Psoas muscle (tissue), 8 donors: ENCODE data around the gene INSR. TPM values are rescaled to one million over a fixed set of nuclear protein-coding genes. Genes with fewer than 3 reads are reported as not detected.

Source experiments
- ATAC-seq, 4 donors: fragments of 200-7000 bp; cut with Tn5 transposase; one replicate each; pipeline ENCODE4 v1.9.1; 2020; ENCODE audit warnings: moderate library complexity in 3 of 4, mild to moderate bottlenecking in 2 of 4
- DNase-seq, 2 donors: peaks; one replicate each; pipeline ENCODE4 v3.0.0-alpha.2; 2020
- H3K27ac ChIP-seq: fragments of 200-600 bp; one replicate; pipeline ENCODE4 v1.8.0; 2022
- H3K27me3 ChIP-seq, 3 donors: fragments of 200-600 bp in 1 of 3; one replicate each; pipeline versions ENCODE4 v1.6.1 to v1.8.0; 2013 to 2022; ENCODE audit warnings: low read length in 2 of 3, mild to moderate bottlenecking in 2 of 3, moderate library complexity in 1 of 3; ENCODE audit not compliant: insufficient read depth in 3 of 3
- H3K36me3 ChIP-seq, 2 donors: fragments of 200-600 bp in 1 of 2; one replicate each; pipeline versions ENCODE4 v1.6.1 to v1.8.0; 2013 to 2022; ENCODE audit warnings: low read depth in 1 of 2, mild to moderate bottlenecking in 1 of 2, moderate library complexity in 1 of 2; ENCODE audit not compliant: insufficient read depth in 1 of 2
- H3K4me1 ChIP-seq: fragments of 200-600 bp; one replicate; pipeline ENCODE4 v1.8.0; 2022
- H3K4me3 ChIP-seq: fragments of 200-600 bp; one replicate; pipeline ENCODE4 v1.8.0; 2022; ENCODE audit warnings: mild to moderate bottlenecking
- H3K9me3 ChIP-seq: fragments of 200-600 bp; one replicate; pipeline ENCODE4 v1.8.0; 2022
- WGBS, 3 donors: extraction: QIAGEN DNeasy Blood & Tissue Kit; methylation state at CpG; one replicate each; pipeline versions ENCODE4 v1.1.6 to v1.1.7; 2013; 5-methylcytosine and 5-hydroxymethylcytosine counted together
- intact Hi-C, 2 donors: fragments of 100-400 bp; cut with DNase I; formaldehyde crosslinking; loops; one replicate each; pipeline versions ENCODE4 v1.11.0 to v1.14.2; 2022
- polyA plus RNA-seq, 3 donors: library from polyadenylated mRNA; stranded (reverse); fragments of 200-250 nt; gene quantifications; one replicate each; pipeline ENCODE4 v1.2.3, GENCODE V29; 2013
- total RNA-seq, 4 donors: library from RNA; stranded (reverse); fragmentation: NEBNext Ultra II Directional in 2 of 4; extraction: Animal tissue kit (Norgen Biotek cat#: 25700) in 2 of 4; gene quantifications; one replicate each; pipeline versions ENCODE4 v1.2.1 to v1.2.4, GENCODE V29; 2021 to 2023
- TF ChIP-seq, protein P1 (sequence below): fragments of 200-600 bp; IDR thresholded peaks from one replicate; pipeline ENCODE4 v1.8.0; 2022; ENCODE audit warnings: antibody characterized with exemption
- donor health status: healthy with polysubstance abuse.
- donor health status: DM: no; HTN: no; CAD: no; lungs with moderate emphysema.
- donor health status: Bipolar disorder and iron deficiency.
- donor health status: healthy.
- donor health status: DM: yes; HTN: yes; CAD: no.
- donor health status: DM: no; HTN: no; CAD: no.
- donor health status: DM: no; HTN: no; CAD: no.
- donor health status: DM: yes; HTN: yes; CAD: no.

Gene INSR
- total and polyA plus RNA-seq, 7 donors, result 3.7 to 95.1 (median 48.5) TPM

- Histone ChIP-seq H3K9me3 (no peaks in the 10 kb centered on the region), H3K4me3 (no peak overlapping the region), H3K4me1 (no peaks in the 10 kb centered on the region), H3K27ac (no peak overlapping the region), H3K36me3 (no peaks in the 10 kb centered on the region), H3K27me3 (no peaks in the 10 kb centered on the region)
- ATAC-seq, result no peak
- TF ChIP-seq, protein P1, sequence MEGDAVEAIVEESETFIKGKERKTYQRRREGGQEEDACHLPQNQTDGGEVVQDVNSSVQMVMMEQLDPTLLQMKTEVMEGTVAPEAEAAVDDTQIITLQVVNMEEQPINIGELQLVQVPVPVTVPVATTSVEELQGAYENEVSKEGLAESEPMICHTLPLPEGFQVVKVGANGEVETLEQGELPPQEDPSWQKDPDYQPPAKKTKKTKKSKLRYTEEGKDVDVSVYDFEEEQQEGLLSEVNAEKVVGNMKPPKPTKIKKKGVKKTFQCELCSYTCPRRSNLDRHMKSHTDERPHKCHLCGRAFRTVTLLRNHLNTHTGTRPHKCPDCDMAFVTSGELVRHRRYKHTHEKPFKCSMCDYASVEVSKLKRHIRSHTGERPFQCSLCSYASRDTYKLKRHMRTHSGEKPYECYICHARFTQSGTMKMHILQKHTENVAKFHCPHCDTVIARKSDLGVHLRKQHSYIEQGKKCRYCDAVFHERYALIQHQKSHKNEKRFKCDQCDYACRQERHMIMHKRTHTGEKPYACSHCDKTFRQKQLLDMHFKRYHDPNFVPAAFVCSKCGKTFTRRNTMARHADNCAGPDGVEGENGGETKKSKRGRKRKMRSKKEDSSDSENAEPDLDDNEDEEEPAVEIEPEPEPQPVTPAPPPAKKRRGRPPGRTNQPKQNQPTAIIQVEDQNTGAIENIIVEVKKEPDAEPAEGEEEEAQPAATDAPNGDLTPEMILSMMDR, result no peak
- WGBS, 3 donors, result 78 to 93% (median 86%) methylated on average over 7 of the region's 7 CpGs
- intact Hi-C loops, result no loop called here
- no peak for DNase-seq
These were observed 13.5 kb upstream of the INSR start for GRCh38 chr19:7307590-7308218.

DNA sequence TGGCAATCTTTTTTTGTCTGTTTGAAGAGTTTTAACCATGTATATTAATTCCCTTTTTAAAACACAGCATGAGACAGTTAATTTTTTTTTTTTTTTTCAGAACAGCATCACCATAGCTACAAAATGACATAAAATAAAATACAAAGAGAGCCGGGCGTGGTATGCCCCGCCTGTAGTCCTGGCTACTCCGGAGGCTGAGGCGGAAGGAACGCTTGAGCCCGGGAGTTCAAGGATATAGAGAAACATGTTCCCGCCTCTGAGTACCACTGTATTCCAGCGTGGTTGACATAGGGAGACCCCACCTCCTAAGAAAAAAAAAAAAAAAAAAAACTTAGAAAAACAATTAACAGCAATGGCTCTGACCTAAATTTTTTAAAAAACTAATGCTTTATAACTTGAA, 10.0 kb upstream of the INSR start:
- Histone ChIP-seq H3K27ac (no peak overlapping the region), H3K4me3 (no peak overlapping the region), H3K27me3 (no peaks in the 10 kb centered on the region), H3K4me1 (no peaks in the 10 kb centered on the region), H3K9me3 (no peaks in the 10 kb centered on the region), H3K36me3 (no peaks in the 10 kb centered on the region)
- whole genome bisulfite sequencing, 3 donors, result 52 to 80% (median 52%) methylated on average over 9 of the region's 9 CpGs
- ATAC-seq (no peak), DNase-seq (no peak)
- TF ChIP-seq, protein P1, result no peak
- intact Hi-C loops, result no loop called here

DNA sequence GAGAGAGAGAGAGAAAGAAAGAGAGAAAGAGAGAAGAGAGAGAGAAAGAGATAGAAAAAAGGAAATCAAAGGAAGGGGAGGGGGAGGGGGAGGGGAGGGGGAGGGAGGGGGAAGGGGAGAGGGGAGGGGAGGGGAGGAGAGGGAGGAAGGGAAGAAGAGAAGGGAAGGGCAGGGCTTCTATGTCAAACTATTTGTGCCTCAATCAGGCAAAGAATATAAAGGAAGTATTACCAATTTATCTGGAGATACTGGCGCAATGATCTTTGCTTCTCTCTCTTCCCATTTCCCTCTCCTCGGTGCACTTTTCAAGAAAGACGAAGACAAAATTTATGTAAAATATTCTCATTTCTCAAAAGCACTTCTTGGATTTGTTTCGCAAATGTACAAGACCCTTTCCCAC, 9.3 kb upstream of the INSR start:
- DNase-seq (no peak), ATAC-seq (no peak)
- H3K36me3 ChIP-seq, result no peaks in the 10 kb centered on the region
- H3K9me3 ChIP-seq, result no peaks in the 10 kb centered on the region
- TF ChIP-seq, protein P1, result no peak
- H3K4me1 ChIP-seq, result no peaks in the 10 kb centered on the region
- H3K4me3 ChIP-seq, result no peak overlapping the region
- H3K27ac ChIP-seq, result no peak overlapping the region
- WGBS, 3 donors, result 85 to 86% (median 86%) methylated on average over 4 of the region's 4 CpGs
- intact Hi-C loops, result no loop called here
- H3K27me3 ChIP-seq, result no peaks in the 10 kb centered on the region

GRCh38 chr19:7301525-7301924, 7.3 kb upstream of the INSR start:
- ATAC-seq (no peak), DNase-seq (no peak)
- Histone ChIP-seq H3K27me3 (no peaks in the 10 kb centered on the region), H3K9me3 (no peaks in the 10 kb centered on the region), H3K27ac (no peak overlapping the region), H3K4me1 (no peaks in the 10 kb centered on the region), H3K4me3 (no peak overlapping the region), H3K36me3 (no peaks in the 10 kb centered on the region)
- intact Hi-C loops, result no loop called here
- 83 to 92% (median 90%) methylated on average over 5 of the region's 5 CpGs for WGBS, 3 donors
- TF ChIP-seq, protein P1, result no peak

DNA sequence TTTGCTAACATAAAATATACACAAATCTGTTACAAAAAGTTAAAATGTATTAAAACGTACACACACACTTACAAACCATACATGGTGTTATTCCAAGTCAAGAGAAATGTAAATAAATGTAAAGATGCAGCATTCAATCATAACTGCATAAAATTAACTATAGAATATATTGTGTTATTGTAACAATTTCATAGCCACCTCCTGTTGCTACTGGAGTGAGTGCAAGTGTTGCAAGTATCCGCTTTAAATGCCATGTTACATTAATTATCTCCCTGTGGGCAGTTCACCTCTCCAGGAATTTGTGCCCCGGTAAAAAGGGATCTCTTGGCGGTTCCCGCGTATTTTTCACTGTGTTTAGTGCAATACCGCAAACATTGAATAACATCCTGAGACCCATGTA, 3.5 kb upstream of the INSR start:
- no peak for ATAC-seq

More for the DNA sequence above, 3.5 kb upstream of the INSR start:
- Histone ChIP-seq H3K36me3 (no peaks in the 10 kb centered on the region), H3K9me3 (no peaks in the 10 kb centered on the region), H3K27ac (no peak overlapping the region), H3K4me1 (peaks cover 7% of the 10 kb centered on the region), H3K27me3 (no peaks in the 10 kb centered on the region), H3K4me3 (no peak overlapping the region)
- TF ChIP-seq, protein P1, result no peak
- no peak for DNase-seq
- 47 to 52% (median 51%) methylated on average over 7 of the region's 7 CpGs for WGBS, 3 donors
- intact Hi-C loops, result loop anchor here in 1 of 2 donors (5.0 kb wide), 1 partner anchor 190 kb away; no protein-coding TSS in a partner anchor
